Parathyroid adenoma (tissue), 2 donors: ENCODE results near the gene HAP1.

Source experiments
- H2AFZ ChIP-seq: fragments of 300-600 bp; sonication (generic); one replicate; pipeline ENCODE4 v1.7.0; 2017; ENCODE audit warnings: antibody characterized with exemption, mild to moderate bottlenecking
- H3K27ac ChIP-seq: fragments of 300-600 bp; sonication (generic); one replicate; pipeline ENCODE4 v1.7.0; 2017
- H3K27me3 ChIP-seq: fragments of 300-600 bp; sonication (generic); one replicate; pipeline ENCODE4 v1.7.0; 2017; ENCODE audit warnings: low read length; ENCODE audit not compliant: control insufficient read depth, insufficient read depth
- H3K36me3 ChIP-seq: fragments of 300-600 bp; sonication (generic); one replicate; pipeline ENCODE4 v1.7.0; 2017; ENCODE audit warnings: low read length; ENCODE audit not compliant: control insufficient read depth, insufficient read depth
- H3K4me1 ChIP-seq: fragments of 300-600 bp; sonication (generic); one replicate; pipeline ENCODE4 v1.7.0; 2017; ENCODE audit warnings: control low read depth
- H3K4me2 ChIP-seq: fragments of 300-600 bp; sonication (generic); one replicate; pipeline ENCODE4 v1.7.0; 2017; ENCODE audit warnings: low read length
- H3K4me3 ChIP-seq: fragments of 300-600 bp; sonication (generic); one replicate; pipeline ENCODE4 v1.7.0; 2017; ENCODE audit warnings: low read depth, low read length
- H3K79me2 ChIP-seq: fragments of 300-600 bp; sonication (generic); one replicate; pipeline ENCODE4 v1.7.0; 2017; ENCODE audit warnings: control low read depth
- H3K9ac ChIP-seq: fragments of 300-600 bp; sonication (generic); one replicate; pipeline ENCODE4 v1.7.0; 2017; ENCODE audit warnings: mild to moderate bottlenecking
- H3K9me3 ChIP-seq: fragments of 300-600 bp; sonication (generic); one replicate; pipeline ENCODE4 v1.7.0; 2017; ENCODE audit warnings: low read length; ENCODE audit not compliant: control insufficient read depth
- TF ChIP-seq, protein P1 (sequence below): fragments of 300-600 bp; sonication (generic); IDR thresholded peaks from one replicate; pipeline ENCODE4 v1.7.0; 2017; ENCODE audit warnings: antibody characterized with exemption, mild to moderate bottlenecking
- donor health status: primary hyperparathyroidism.

The HAP1 gene

GRCh38 chr17:41758601-41759000 lies 24.2 kb upstream of the HAP1 start:
- Histone ChIP-seq H2AFZ (no peak overlapping the region), H3K4me2 (no peak overlapping the region), H3K27me3 (no peaks in the 10 kb centered on the region), H3K36me3 (no peaks in the 10 kb centered on the region), H3K9ac (no peak overlapping the region), H3K9me3 (no peaks in the 10 kb centered on the region), H3K79me2 (no peaks in the 10 kb centered on the region), H3K4me1 (no peaks in the 10 kb centered on the region), H3K27ac (no peak overlapping the region), H3K4me3 (no peak overlapping the region)
- TF ChIP-seq, protein P1, sequence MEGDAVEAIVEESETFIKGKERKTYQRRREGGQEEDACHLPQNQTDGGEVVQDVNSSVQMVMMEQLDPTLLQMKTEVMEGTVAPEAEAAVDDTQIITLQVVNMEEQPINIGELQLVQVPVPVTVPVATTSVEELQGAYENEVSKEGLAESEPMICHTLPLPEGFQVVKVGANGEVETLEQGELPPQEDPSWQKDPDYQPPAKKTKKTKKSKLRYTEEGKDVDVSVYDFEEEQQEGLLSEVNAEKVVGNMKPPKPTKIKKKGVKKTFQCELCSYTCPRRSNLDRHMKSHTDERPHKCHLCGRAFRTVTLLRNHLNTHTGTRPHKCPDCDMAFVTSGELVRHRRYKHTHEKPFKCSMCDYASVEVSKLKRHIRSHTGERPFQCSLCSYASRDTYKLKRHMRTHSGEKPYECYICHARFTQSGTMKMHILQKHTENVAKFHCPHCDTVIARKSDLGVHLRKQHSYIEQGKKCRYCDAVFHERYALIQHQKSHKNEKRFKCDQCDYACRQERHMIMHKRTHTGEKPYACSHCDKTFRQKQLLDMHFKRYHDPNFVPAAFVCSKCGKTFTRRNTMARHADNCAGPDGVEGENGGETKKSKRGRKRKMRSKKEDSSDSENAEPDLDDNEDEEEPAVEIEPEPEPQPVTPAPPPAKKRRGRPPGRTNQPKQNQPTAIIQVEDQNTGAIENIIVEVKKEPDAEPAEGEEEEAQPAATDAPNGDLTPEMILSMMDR = no peak

DNA sequence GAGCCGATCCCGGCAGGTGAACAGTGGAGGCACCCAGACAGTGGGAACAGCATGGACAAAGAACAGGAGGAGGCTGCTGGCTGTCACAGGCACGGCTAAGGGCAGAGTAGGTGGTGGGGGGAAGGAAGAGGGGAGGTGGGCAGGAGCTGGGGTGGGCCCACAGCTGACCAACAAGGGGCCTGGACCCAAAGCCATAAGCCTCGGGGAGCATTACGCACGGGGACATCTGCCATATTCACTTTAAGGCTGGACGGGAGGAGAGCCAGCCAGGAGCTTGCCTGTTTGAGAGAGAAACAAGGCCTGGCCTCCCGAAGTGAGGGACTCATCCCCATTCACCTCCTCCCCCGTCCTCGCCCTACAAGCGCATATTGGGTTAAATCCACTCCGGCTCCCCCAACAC lies 19.6 kb upstream of the HAP1 start:
- Histone ChIP-seq H3K36me3 (no peaks in the 10 kb centered on the region), H3K27ac (no peak overlapping the region), H3K4me3 (no peak overlapping the region), H3K79me2 (no peaks in the 10 kb centered on the region), H3K9ac (no peak overlapping the region), H3K4me1 (no peaks in the 10 kb centered on the region), H3K4me2 (no peak overlapping the region), H3K27me3 (no peaks in the 10 kb centered on the region), H2AFZ (no peak overlapping the region), H3K9me3 (no peaks in the 10 kb centered on the region)
- TF ChIP-seq, protein P1 = no peak

- TF ChIP-seq, protein P1 = no peak
- no peak overlapping the region for H3K4me3 ChIP-seq
- no peaks in the 10 kb centered on the region for H3K9me3 ChIP-seq
- no peak overlapping the region for H3K9ac ChIP-seq
- no peaks in the 10 kb centered on the region for H3K79me2 ChIP-seq
- H3K27ac ChIP-seq = no peak overlapping the region
- H3K4me1 ChIP-seq = no peaks in the 10 kb centered on the region
- no peak overlapping the region for H2AFZ ChIP-seq
- no peak overlapping the region for H3K4me2 ChIP-seq
- no peaks in the 10 kb centered on the region for H3K36me3 ChIP-seq
- H3K27me3 ChIP-seq = no peaks in the 10 kb centered on the region
Observed at GRCh38 chr17:41751288-41751687, 16.8 kb upstream of the HAP1 start.

DNA sequence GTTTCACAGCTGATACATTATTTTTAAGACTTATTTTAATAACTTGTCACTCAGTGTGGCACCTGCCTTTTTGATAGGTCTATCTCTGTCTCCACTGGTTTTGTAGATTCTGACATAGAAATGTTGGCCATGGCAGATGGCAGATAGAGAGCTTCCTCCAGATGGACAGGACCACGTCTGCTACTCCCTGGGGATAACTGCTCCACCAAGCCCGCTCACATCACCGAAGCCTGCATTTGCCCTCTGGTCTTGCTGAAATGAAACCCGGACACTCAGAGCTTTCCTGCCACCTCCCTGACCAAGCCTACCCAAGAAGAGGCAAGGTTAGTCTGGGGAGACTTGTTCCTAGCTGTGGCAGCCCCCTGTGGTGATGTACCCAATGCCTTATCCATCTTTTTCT lies 16.4 kb upstream of the HAP1 start:
- no peak overlapping the region for H3K9ac ChIP-seq
- H3K4me2 ChIP-seq = no peak overlapping the region
- H2AFZ ChIP-seq = no peak overlapping the region
- TF ChIP-seq, protein P1 = no peak
- no peak overlapping the region for H3K27ac ChIP-seq
- H3K4me1 ChIP-seq = no peaks in the 10 kb centered on the region
- no peaks in the 10 kb centered on the region for H3K36me3 ChIP-seq
- no peak overlapping the region for H3K4me3 ChIP-seq
- H3K79me2 ChIP-seq = no peaks in the 10 kb centered on the region
- no peaks in the 10 kb centered on the region for H3K9me3 ChIP-seq
- no peaks in the 10 kb centered on the region for H3K27me3 ChIP-seq

DNA sequence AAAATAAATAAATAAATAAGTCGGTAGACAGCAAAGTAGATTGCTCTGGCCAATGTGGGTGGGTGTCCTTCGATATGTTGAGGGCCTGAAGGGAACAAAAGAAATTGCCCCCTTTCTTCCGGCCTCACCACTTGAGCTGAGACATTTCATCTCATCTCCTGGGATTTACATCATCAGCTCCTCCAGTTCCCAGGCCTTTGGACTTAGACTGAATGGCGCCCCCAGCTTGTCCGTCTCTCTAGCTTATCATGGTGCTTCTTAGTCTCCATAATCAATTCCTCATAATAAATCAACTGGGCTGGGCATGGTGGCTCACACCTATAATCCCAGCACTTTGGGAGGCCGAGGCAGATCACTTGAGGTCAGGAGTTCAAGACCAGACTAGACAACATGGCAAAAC lies 13.8 kb upstream of the HAP1 start:
- H3K36me3 ChIP-seq = no peaks in the 10 kb centered on the region
- no peaks in the 10 kb centered on the region for H3K79me2 ChIP-seq
- H3K27ac ChIP-seq = no peak overlapping the region
- no peaks in the 10 kb centered on the region for H3K9me3 ChIP-seq
- no peak overlapping the region for H3K9ac ChIP-seq
- H3K27me3 ChIP-seq = no peaks in the 10 kb centered on the region
- no peak overlapping the region for H2AFZ ChIP-seq
- no peaks in the 10 kb centered on the region for H3K4me1 ChIP-seq
- TF ChIP-seq, protein P1 = no peak
- no peak overlapping the region for H3K4me3 ChIP-seq
- no peak overlapping the region for H3K4me2 ChIP-seq
